ENCODE results near the gene GNG4. TPM values are rescaled to one million over a fixed set of nuclear protein-coding genes. Genes with fewer than 3 reads are reported as not detected.

GNG4 gene
- total RNA-seq, 1 experiment from 2014 or later, result 34.4 TPM

- H3K79me2 ChIP-seq (ENCODE audit: insufficient read depth, low read length), result peaks cover 13% of the 10 kb centered on the region; the same call in 1 of the 2 replicates
- Mint-ChIP-seq H3K36me3 (ENCODE audit: insufficient read depth in 1 of 3, low read depth in 3 of 3) (peaks cover 0 to 17% (median 2%) of the 10 kb centered on the region in 3 experiments; a peak in 6 of 7 replicates), H3K27me3 (ENCODE audit: low read depth) (peaks cover 3% of the 10 kb centered on the region), H3K9me3 (no peaks in the 10 kb centered on the region; a peak in 1 of 5 replicates), H3K4me1 (peaks cover 52 to 61% of the 10 kb centered on the region in 2 experiments), H3K27ac (peak overlapping the region in 2 of 3 experiments; percentile 11 to 27; a peak in 3 of 7 replicates), H3K4me3 (no peak overlapping the region)
- H3T11ph ChIP-seq (ENCODE audit: low read length), result no peak overlapping the region
- no peak overlapping the region for H2AFZ ChIP-seq (ENCODE audit: low read length)
- H3K4me1 ChIP-seq (ENCODE audit: insufficient read depth, low read length), result peaks cover 7% of the 10 kb centered on the region; the same call in 1 of the 2 replicates
- no peak overlapping the region for H2BK12ac ChIP-seq (ENCODE audit: insufficient read length, low read depth, low read length)
- no CpG with 5 or more reads among the region's 23 CpGs for WGBS (ENCODE audit: extremely low coverage, insufficient read length, low lambda C conversion rate)
- H3K27me3 ChIP-seq (ENCODE audit: insufficient read depth, low read length), result no peaks in the 10 kb centered on the region
- no peak overlapping the region for H2BK5ac ChIP-seq (ENCODE audit: insufficient read length, low read length)
- H3K14ac ChIP-seq (ENCODE audit: insufficient read depth, low read length), result no peak overlapping the region
- no peaks in the 10 kb centered on the region for H3K79me1 ChIP-seq (ENCODE audit: insufficient read depth, low read depth, low read length, poor library complexity, severe bottlenecking)
- H3K23ac ChIP-seq (ENCODE audit: insufficient read length, low read depth, low read length), result no peak overlapping the region
- TF ChIP-seq CTCF (conservative IDR thresholded peaks at IDR 0.05), result no peak
- no peak overlapping the region for H3K56ac ChIP-seq (ENCODE audit: insufficient read length, low read depth, low read length)
- no peak overlapping the region for H3K9ac ChIP-seq (ENCODE audit: extremely low read depth, insufficient read length, low read length)
- no peak overlapping the region for H2BK20ac ChIP-seq (ENCODE audit: low read depth, low read length, poor library complexity, severe bottlenecking)
- H2BK15ac ChIP-seq (ENCODE audit: low read depth, low read length), result no peak overlapping the region
- no peak overlapping the region for H3K4me2 ChIP-seq (ENCODE audit: insufficient read depth, insufficient read length, low read length)
- H2BK120ac ChIP-seq (ENCODE audit: low read depth, low read length, poor library complexity, severe bottlenecking), result no peak overlapping the region
- H4K20me1 ChIP-seq (ENCODE audit: control insufficient read depth, insufficient read depth, insufficient read length), result no peaks in the 10 kb centered on the region
- H3K4ac ChIP-seq (ENCODE audit: low read depth, low read length), result no peak overlapping the region
- no peak overlapping the region for H4K8ac ChIP-seq (replicated peaks; ENCODE audit: insufficient read length, low read depth, low read length)
- no peaks in the 10 kb centered on the region for H3K9me3 ChIP-seq (ENCODE audit: control insufficient read depth, low read depth, low read length)
- DNase-seq, result no peak
- peaks cover 10% of the 10 kb centered on the region for H3K23me2 ChIP-seq (ENCODE audit: insufficient read length, low read depth, low read length, poor library complexity, severe bottlenecking)
- no peak overlapping the region for H3K18ac ChIP-seq (ENCODE audit: insufficient read length, low read depth, low read length)
- H4K5ac ChIP-seq (ENCODE audit: insufficient read length, low read depth, low read length), result no peak overlapping the region
- no peak overlapping the region for H2AK5ac ChIP-seq (ENCODE audit: insufficient read length, low read length)
- H3K27ac ChIP-seq (ENCODE audit: insufficient read length, low read depth, low read length), result no peak overlapping the region
- H4K91ac ChIP-seq (ENCODE audit: insufficient read length, low read depth, low read length), result no peak overlapping the region
Measured at GRCh38 chr1:235643837-235644692, 5.5 kb downstream of the GNG4 start.
